HEK293T (cell line): ENCODE data around the gene NAA38.
A peak's percentile ranks its signal among the peaks of the same experiment; 100 is the strongest.

Experiments
- CTCF ChIA-PET: fragments of 350-600 bp; formaldehyde crosslinking; extraction: SDS; loops from one replicate; lab custom pipeline; 2021; ENCODE audit warnings: antibody characterized with exemption, inconsistent platforms; lab: Yijun Ruan, JAX
- POLR2A ChIA-PET: fragments of 350-600 bp; formaldehyde crosslinking; extraction: SDS; loops from one replicate; lab custom pipeline; 2020; ENCODE audit warnings: antibody characterized with exemption, inconsistent platforms; lab: Yijun Ruan, JAX
- DNase-seq: peaks from one replicate; pipeline ENCODE4 v3.0.0; 2012; ENCODE audit warnings: mixed read lengths; ENCODE audit errors: extremely low spot score
- ARNT ChIP-seq: fragments of 450-650 bp; IDR thresholded peaks from 2 replicates; pipeline ENCODE4 v1.6.1; 2017; ENCODE audit warnings: mild to moderate bottlenecking
- BHLHE40 ChIP-seq: fragments of 450-650 bp; IDR thresholded peaks from 2 replicates; pipeline ENCODE4 v1.6.1; 2016; ENCODE audit warnings: mild to moderate bottlenecking, moderate library complexity, borderline replicate concordance
- CTBP1 ChIP-seq: fragments of 450-650 bp; IDR thresholded peaks from 2 replicates; pipeline ENCODE4 v1.6.1; 2016; ENCODE audit warnings: borderline replicate concordance
- ELF4 ChIP-seq: fragments of 450-650 bp; IDR thresholded peaks from 2 replicates; pipeline ENCODE4 v1.6.1; 2017; ENCODE audit warnings: antibody characterized with exemption
- FOXA1 ChIP-seq: fragments of 450-650 bp; IDR thresholded peaks from 2 replicates; pipeline ENCODE4 v1.6.1; 2016; ENCODE audit warnings: mild to moderate bottlenecking
- FOXK2 ChIP-seq: fragments of 450-650 bp; IDR thresholded peaks from 2 replicates; pipeline ENCODE4 v1.6.1; 2016; ENCODE audit warnings: mild to moderate bottlenecking
- FOXM1 ChIP-seq: fragments of 450-650 bp; IDR thresholded peaks from 2 replicates; pipeline ENCODE4 v1.6.1; 2017; ENCODE audit warnings: mild to moderate bottlenecking, borderline replicate concordance
- HDGF ChIP-seq: fragments of 450-650 bp; IDR thresholded peaks from 2 replicates; pipeline ENCODE4 v1.6.1; 2017; ENCODE audit warnings: antibody characterized with exemption, borderline replicate concordance
- L3MBTL2 ChIP-seq: fragments of 450-650 bp; conservative IDR thresholded peaks from 2 replicates; pipeline ENCODE4 v1.6.1; 2016; ENCODE audit warnings: mild to moderate bottlenecking
- LEF1 ChIP-seq: fragments of 450-650 bp; IDR thresholded peaks from 2 replicates; pipeline ENCODE4 v1.6.1; 2017; ENCODE audit warnings: mild to moderate bottlenecking, borderline replicate concordance
- NFRKB ChIP-seq: fragments of 450-650 bp; IDR thresholded peaks from 2 replicates; pipeline ENCODE4 v1.6.1; 2016; ENCODE audit warnings: mild to moderate bottlenecking, moderate library complexity
- PKNOX1 ChIP-seq: fragments of 450-650 bp; IDR thresholded peaks from 2 replicates; pipeline ENCODE4 v1.6.1; 2016
- SP1 ChIP-seq: fragments of 450-650 bp; IDR thresholded peaks from 2 replicates; pipeline ENCODE4 v1.6.1; 2017
- SUZ12 ChIP-seq: fragments of 450-650 bp; IDR thresholded peaks from 2 replicates; pipeline ENCODE4 v1.6.1; 2016; ENCODE audit warnings: mild to moderate bottlenecking
- TARDBP ChIP-seq: fragments of 450-650 bp; IDR thresholded peaks from 2 replicates; pipeline ENCODE4 v1.6.1; 2016
- ZNF384 ChIP-seq: fragments of 450-650 bp; IDR thresholded peaks from 2 replicates; pipeline ENCODE4 v1.6.1; 2016

NAA38 gene

GRCh38 chr17:7856811-7857712 is at the start of gene NAA38:
Gene NAA38, minus strand, starts transcription at chr17:7857559. Its CDS starts 96 bp downstream, at chr17:7857463.
- CTCF ChIA-PET: interaction anchor here (0.6 to 1.2 kb wide), 11 partner anchors 19 to 200 kb away, joined by 3 to 7 read pairs (median 4); partner anchors contain the start of gene KDM6B
- POLR2A ChIA-PET: interaction anchor here (0.6 to 1.9 kb wide), 25 partner anchors 12 to 392 kb away, joined by 3 to 18 read pairs (median 4); partner anchors contain the start of genes CHD3, CNTROB, PFAS and RNF227

GRCh38 chr17:7903154-7904103 is 46.1 kb upstream of the NAA38 start:
- CTCF ChIA-PET: interaction anchor here (0.6 kb wide), 1 partner anchor 87 kb away, joined by 3 read pairs; no protein-coding TSS in a partner anchor
- DNase-seq: peak; percentile 44
- TF ChIP-seq FOXK2: no peak
- TF ChIP-seq PKNOX1: peak; percentile 51
- POLR2A ChIA-PET: interaction anchor here (0.9 to 1.3 kb wide), 2 partner anchors 9 to 80 kb away, joined by 3 read pairs; no protein-coding TSS in a partner anchor

More at GRCh38 chr17:7856811-7857712, at the start of gene NAA38:
- peak; percentile 90 for DNase-seq
- no peak for TF ChIP-seq FOXM1
- TF ChIP-seq FOXK2: no peak
- TF ChIP-seq BHLHE40: no peak
- peak; percentile 25; the same call in 1 of the 2 replicates for TF ChIP-seq L3MBTL2
- no peak for TF ChIP-seq LEF1
- TF ChIP-seq SUZ12: no peak

- no peak for TF ChIP-seq FOXM1
- no peak for TF ChIP-seq PKNOX1
- TF ChIP-seq ARNT: no peak
- TF ChIP-seq SUZ12: no peak
- TF ChIP-seq L3MBTL2: no peak
- no peak for TF ChIP-seq FOXA1
- no peak for TF ChIP-seq NFRKB
- TF ChIP-seq BHLHE40: no peak
- TF ChIP-seq HDGF: no peak
- TF ChIP-seq CTBP1: no peak
- no peak for TF ChIP-seq FOXK2
- no peak for TF ChIP-seq ELF4
- no peak for TF ChIP-seq ZNF384
- no peak for TF ChIP-seq TARDBP
- TF ChIP-seq LEF1: no peak
- TF ChIP-seq SP1: no peak
- POLR2A ChIA-PET: no interaction called here
- DNase-seq: peak; percentile 21
- CTCF ChIA-PET: interaction anchor here (1.1 to 2.4 kb wide), 4 partner anchors 12 to 154 kb away, joined by 3 to 7 read pairs (median 4); partner anchors contain the start of gene NAA38
Measured at GRCh38 chr17:7897773-7898172, 40.4 kb upstream of the NAA38 start.

GRCh38 chr17:7897090-7897489 is 39.7 kb upstream of the NAA38 start:
- ChIA-PET POLR2A (no interaction called here), CTCF (interaction anchor here (1.7 to 2.4 kb wide), 2 partner anchors 38 to 153 kb away, joined by 4 to 7 read pairs; no protein-coding TSS in a partner anchor)
- TF ChIP-seq FOXM1 (no peak), HDGF (no peak), ARNT (no peak), SUZ12 (no peak), LEF1 (no peak), ZNF384 (no peak)
- DNase-seq: no peak

GRCh38 chr17:7894866-7895265 is 37.5 kb upstream of the NAA38 start:
- no peak for TF ChIP-seq TARDBP
- no peak for TF ChIP-seq FOXM1
- no peak for TF ChIP-seq ARNT
- no peak for TF ChIP-seq ZNF384
- no peak for TF ChIP-seq FOXK2
- no peak for TF ChIP-seq CTBP1
- no peak for TF ChIP-seq PKNOX1
- no peak for TF ChIP-seq HDGF
- TF ChIP-seq LEF1: no peak
- TF ChIP-seq SUZ12: no peak
- no peak for TF ChIP-seq SP1
- TF ChIP-seq FOXA1: no peak
- TF ChIP-seq ELF4: no peak
- ChIA-PET POLR2A (interaction anchor here (0.6 kb wide), 1 partner anchor 39 kb away, joined by 3 read pairs; no protein-coding TSS in a partner anchor), CTCF (interaction anchor here (0.8 kb wide), 1 partner anchor 206 kb away, joined by 3 read pairs; the partner anchor contains the start of gene WRAP53)

More at GRCh38 chr17:7894866-7895265, 37.5 kb upstream of the NAA38 start:
- no peak for DNase-seq
